GM12878 (cell line): ENCODE measurements around the gene TMEM127. TPM values are rescaled to one million over a fixed set of nuclear protein-coding genes. Genes with fewer than 3 reads are reported as not detected.

Experiments
- ATAC-seq: fragments of 200-7000 bp; cut with Tn5 transposase; 3 replicates; pipeline ENCODE4 v1.9.1; 2020; ENCODE audit warnings: mild to moderate bottlenecking, moderate library complexity
- BruUV-seq: library from RNA; stranded (reverse); fragments of 400-500 nt; replicated peaks from 2 replicates; lab custom pipeline; 2021; lab: Mats Ljungman, UMichigan
- CTCF ChIA-PET: fragments of 300-600 bp; sonication (Branson Sonifier 250); formaldehyde crosslinking; extraction: SDS; loops from one replicate; lab custom pipeline; 2021; ENCODE audit warnings: inconsistent platforms; lab: Yijun Ruan, JAX
- POLR2A ChIA-PET: fragments of 350-600 bp; formaldehyde crosslinking; extraction: SDS; loops from one replicate; lab custom pipeline; 2021; ENCODE audit warnings: inconsistent platforms; lab: Charles Lee
- RAD21 ChIA-PET: fragments of 300-600 bp; sonication (Branson Sonifier 250); formaldehyde crosslinking; loops from one replicate; lab custom pipeline; 2023; ENCODE audit warnings: antibody characterized with exemption; ENCODE audit not compliant: unreplicated experiment; lab: Charles Lee
- SMC1A ChIA-PET: fragments of 300-600 bp; sonication (Branson Sonifier 250); formaldehyde crosslinking; loops from one replicate; lab custom pipeline; 2023; ENCODE audit not compliant: unreplicated experiment, uncharacterized antibody; lab: Charles Lee
- DNase-seq: peaks from one replicate; pipeline ENCODE4 v3.0.0-alpha.2; 2011; ENCODE audit warnings: low read depth, low spot score
- FAIRE-seq: peaks from 3 replicates; lab custom pipeline; 2011; peaks lifted over from hg19 to GRCh38; lab: Jason Lieb, UNC
- H2AFZ ChIP-seq: 2 replicates; pipeline ENCODE4 v1.6.0; 2011; ENCODE audit warnings: low read depth, low read length, control low read depth; ENCODE audit not compliant: control insufficient read depth
- H3K27ac ChIP-seq: 2 replicates; pipeline ENCODE4 v1.5.1; 2011; ENCODE audit warnings: control low read depth; ENCODE audit not compliant: control insufficient read depth, insufficient read depth
- H3K27me3 ChIP-seq, 2 experiments: replicated peaks in 1 of 2; 2 replicates each; pipeline versions ENCODE4 v1.6.0 to v1.6.1; 2011; ENCODE audit warnings: low read length in 1 of 2; ENCODE audit not compliant: control insufficient read depth in 2 of 2, insufficient read depth in 2 of 2
- H3K36me3 ChIP-seq, 2 experiments: 2 replicates each; pipeline ENCODE4 v1.5.1; 2011; ENCODE audit warnings: low read length in 1 of 2; ENCODE audit not compliant: control insufficient read depth in 2 of 2, insufficient read depth in 2 of 2
- H3K4me1 ChIP-seq: 2 replicates; pipeline ENCODE4 v1.6.1; 2011; ENCODE audit warnings: mild to moderate bottlenecking, low read length, moderate library complexity, mixed read lengths; ENCODE audit not compliant: control insufficient read depth, insufficient read depth
- H3K4me2 ChIP-seq: 2 replicates; pipeline ENCODE4 v1.6.0; 2011; ENCODE audit warnings: control low read depth; ENCODE audit not compliant: control insufficient read depth, insufficient read depth
- H3K4me3 ChIP-seq: fragments of 200-600 bp; sonication (generic); 2 replicates; pipeline ENCODE4 v1.5.1; 2016
- H3K79me2 ChIP-seq: 2 replicates; pipeline ENCODE4 v1.6.0; 2011; ENCODE audit warnings: low read length; ENCODE audit not compliant: control insufficient read depth, insufficient read depth
- H3K9ac ChIP-seq: 2 replicates; pipeline ENCODE4 v1.8.0; 2011; ENCODE audit warnings: low read length, control low read depth, mixed read lengths; ENCODE audit not compliant: control insufficient read depth, insufficient read depth
- H3K9me3 ChIP-seq: replicated peaks from 3 replicates; pipeline ENCODE4 v1.5.1; 2011; ENCODE audit warnings: mild to moderate bottlenecking, low read length; ENCODE audit not compliant: control insufficient read depth, insufficient read depth
- H4K20me1 ChIP-seq: 2 replicates; pipeline ENCODE4 v1.6.0; 2011; ENCODE audit not compliant: control insufficient read depth, insufficient read depth
- ATF7 ChIP-seq: fragments of 450-650 bp; IDR thresholded peaks from 2 replicates; pipeline ENCODE4 v1.6.1; 2016; ENCODE audit warnings: low read depth, mild to moderate bottlenecking
- CBFB ChIP-seq: IDR thresholded peaks from 2 replicates; pipeline ENCODE4 v1.6.1; 2016; ENCODE audit warnings: antibody characterized with exemption, low read depth
- CBX5 ChIP-seq: sonication (generic); IDR thresholded peaks from 2 replicates; pipeline ENCODE4 v1.6.1; 2016; ENCODE audit warnings: low read depth, moderate library complexity, mild to moderate bottlenecking, inconsistent platforms
- KDM1A ChIP-seq: fragments of 200-600 bp; sonication (generic); IDR thresholded peaks from 2 replicates; pipeline ENCODE4 v1.6.1; 2016; ENCODE audit warnings: borderline replicate concordance
- MTA3 ChIP-seq: IDR thresholded peaks from 2 replicates; pipeline ENCODE4 v1.6.1; 2012; ENCODE audit warnings: low read length, inconsistent platforms, borderline replicate concordance
- NR2F1 ChIP-seq: fragments of 450-650 bp; conservative IDR thresholded peaks from 2 replicates; pipeline ENCODE4 v1.6.1; 2017; ENCODE audit warnings: mild to moderate bottlenecking
- PML ChIP-seq: IDR thresholded peaks from 2 replicates; pipeline ENCODE4 v1.6.1; 2012; ENCODE audit warnings: low read length, inconsistent platforms
- RELA ChIP-seq: fragments of 450-650 bp; IDR thresholded peaks from 2 replicates; pipeline ENCODE4 v1.8.0; 2014; ENCODE audit warnings: borderline replicate concordance; ENCODE audit not compliant: partially characterized antibody
- TAF1 ChIP-seq: IDR thresholded peaks from 2 replicates; pipeline ENCODE4 v1.6.1; 2011; ENCODE audit warnings: mild to moderate bottlenecking, low read depth, low read length, borderline replicate concordance
- YBX1 ChIP-seq: fragments of 450-650 bp; IDR thresholded peaks from 2 replicates; pipeline ENCODE4 v1.6.1; 2016; ENCODE audit warnings: antibody characterized with exemption
- YY1 ChIP-seq: IDR thresholded peaks from 2 replicates; pipeline ENCODE4 v1.6.1; 2011; ENCODE audit warnings: low read depth, mild to moderate bottlenecking, low read length
- ZBED1 ChIP-seq: IDR thresholded peaks from 2 replicates; pipeline ENCODE4 v1.6.1; 2016; ENCODE audit warnings: borderline replicate concordance
- whole genome bisulfite sequencing: methylation state at CpG from one replicate; pipeline ENCODE4 v1.1.6; 2016; ENCODE audit warnings: low lambda C conversion rate; ENCODE audit not compliant: insufficient replicate concordance, insufficient coverage; ENCODE audit errors: missing lambda C conversion rate; 5-methylcytosine and 5-hydroxymethylcytosine counted together
- in situ Hi-C: fragments of 300-500 bp; cut with MboI; formaldehyde crosslinking; loops from 9 replicates; pipeline ENCODE4 v1.14.3; 2018; ENCODE audit warnings: mixed read lengths
- intact Hi-C: fragments of 100-400 bp; cut with micrococcal nuclease; formaldehyde crosslinking; loops from one replicate; pipeline ENCODE4 v1.14.2; 2022; ENCODE audit not compliant: unreplicated experiment
- polyA plus RNA-seq, 11 experiments: library from polyadenylated mRNA; depleted of rRNA in 4 of 11; unstranded in 6 of 11; stranded (reverse) in 5 of 11; fragments of >200 nt; fragmentation: Nextera tagmentation in 4 of 11; fragmentation: Illumina TruSeq in 1 of 11; extraction: Ambion mirVana in 4 of 11; extraction: Trizol in 1 of 11; gene quantifications; 1 replicate in 1 of 11; 2 replicates in 10 of 11; pipeline versions ENCODE4 v1.2.1 to v1.2.3, GENCODE V29; 2011 to 2016; ENCODE audit warnings: inconsistent platforms in 2 of 11, missing spikeins in 2 of 11, low read depth in 1 of 11
- total RNA-seq, 4 experiments: library from RNA; depleted of rRNA in 3 of 4; stranded (reverse); fragments of >200 nt in 3 of 4; fragmentation: Illumina TruSeq in 1 of 4; extraction: Trizol in 1 of 4; gene quantifications; 2 replicates each; pipeline versions ENCODE4 v1.2.1 to v1.2.3, GENCODE V29; 2013 to 2021
- TF ChIP-seq, protein P1 (sequence below): fragments of 450-650 bp; IDR thresholded peaks from 2 replicates; pipeline ENCODE4 v1.6.1; 2014; ENCODE audit warnings: mild to moderate bottlenecking
- TF ChIP-seq, protein P2 (sequence below): IDR thresholded peaks from 2 replicates; pipeline ENCODE4 v1.6.1; 2011; ENCODE audit warnings: borderline replicate concordance, low read depth, mild to moderate bottlenecking, moderate library complexity, low read length; ENCODE audit not compliant: insufficient read depth, poor library complexity, severe bottlenecking
- TF ChIP-seq, protein P3 (sequence below): IDR thresholded peaks from 2 replicates; pipeline ENCODE4 v1.6.1; 2012; ENCODE audit warnings: low read depth, low read length, improper control_type of control experiment

Gene TMEM127
- total and polyA plus RNA-seq, 10 of the 15 experiments (the other 5 are each of a cell fraction or from before 2014, with no cell fraction given) = 2.6 to 27.2 (median 17.7) TPM

DNA sequence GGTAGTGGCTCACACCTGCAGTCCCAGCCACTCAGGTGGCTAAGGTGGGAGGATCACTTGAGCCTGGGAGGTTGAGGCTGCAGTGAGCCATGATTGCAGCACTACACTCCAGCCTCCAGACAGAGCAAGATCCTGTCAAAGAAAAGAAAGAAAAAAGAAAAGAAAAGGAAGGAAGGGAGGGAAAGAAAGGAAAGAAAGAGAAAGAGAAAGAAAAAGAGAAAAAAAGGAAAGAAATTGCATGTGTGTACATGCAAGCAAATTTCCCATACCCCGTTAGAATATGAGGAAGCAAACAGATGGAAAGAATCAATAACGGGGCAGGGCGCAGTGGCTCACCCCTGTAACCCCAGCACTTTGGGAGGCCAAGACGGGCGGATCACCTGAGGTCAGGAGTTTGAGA is 17.9 kb downstream of the TMEM127 start (continued):
- TF ChIP-seq, protein P1, sequence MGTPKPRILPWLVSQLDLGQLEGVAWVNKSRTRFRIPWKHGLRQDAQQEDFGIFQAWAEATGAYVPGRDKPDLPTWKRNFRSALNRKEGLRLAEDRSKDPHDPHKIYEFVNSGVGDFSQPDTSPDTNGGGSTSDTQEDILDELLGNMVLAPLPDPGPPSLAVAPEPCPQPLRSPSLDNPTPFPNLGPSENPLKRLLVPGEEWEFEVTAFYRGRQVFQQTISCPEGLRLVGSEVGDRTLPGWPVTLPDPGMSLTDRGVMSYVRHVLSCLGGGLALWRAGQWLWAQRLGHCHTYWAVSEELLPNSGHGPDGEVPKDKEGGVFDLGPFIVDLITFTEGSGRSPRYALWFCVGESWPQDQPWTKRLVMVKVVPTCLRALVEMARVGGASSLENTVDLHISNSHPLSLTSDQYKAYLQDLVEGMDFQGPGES = no peak
- TF ChIP-seq, protein P2, sequence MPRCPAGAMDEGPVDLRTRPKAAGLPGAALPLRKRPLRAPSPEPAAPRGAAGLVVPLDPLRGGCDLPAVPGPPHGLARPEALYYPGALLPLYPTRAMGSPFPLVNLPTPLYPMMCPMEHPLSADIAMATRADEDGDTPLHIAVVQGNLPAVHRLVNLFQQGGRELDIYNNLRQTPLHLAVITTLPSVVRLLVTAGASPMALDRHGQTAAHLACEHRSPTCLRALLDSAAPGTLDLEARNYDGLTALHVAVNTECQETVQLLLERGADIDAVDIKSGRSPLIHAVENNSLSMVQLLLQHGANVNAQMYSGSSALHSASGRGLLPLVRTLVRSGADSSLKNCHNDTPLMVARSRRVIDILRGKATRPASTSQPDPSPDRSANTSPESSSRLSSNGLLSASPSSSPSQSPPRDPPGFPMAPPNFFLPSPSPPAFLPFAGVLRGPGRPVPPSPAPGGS = no peak

DNA sequence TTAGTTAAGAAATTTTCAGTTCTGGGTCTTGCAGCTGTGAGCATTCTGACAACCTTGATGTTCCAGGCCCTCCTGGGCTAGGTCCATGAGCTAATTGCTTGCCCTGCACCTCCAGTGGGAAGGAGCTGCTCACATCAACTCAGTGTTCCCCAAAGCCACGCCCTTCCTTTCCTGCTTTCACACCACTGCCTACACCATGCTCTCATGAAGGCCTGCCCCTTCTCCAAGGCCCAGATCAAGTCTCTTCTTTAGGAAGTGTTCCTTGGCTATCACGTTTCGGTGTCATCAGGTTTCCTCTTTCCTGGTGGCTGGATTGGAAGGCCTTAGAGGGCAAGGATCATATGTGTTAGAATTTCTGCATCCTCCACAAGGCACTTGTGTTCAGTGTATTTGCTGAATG is 18.8 kb downstream of the TMEM127 start:
- FAIRE-seq = no peak
- POLR2A ChIA-PET = interaction anchor here (0.6 to 1.4 kb wide), 4 partner anchors 10 to 40 kb away, joined by 3 to 8 read pairs (median 6); no protein-coding TSS in a partner anchor
- TF ChIP-seq YY1 (no peak), PML (no peak), ZBED1 (no peak), KDM1A (no peak), MTA3 (no peak), CBX5 (no peak), NR2F1 (no peak), RELA (no peak), TAF1 (no peak), CBFB (no peak), YBX1 (no peak), ATF7 (no peak)
- TF ChIP-seq, protein P3, sequence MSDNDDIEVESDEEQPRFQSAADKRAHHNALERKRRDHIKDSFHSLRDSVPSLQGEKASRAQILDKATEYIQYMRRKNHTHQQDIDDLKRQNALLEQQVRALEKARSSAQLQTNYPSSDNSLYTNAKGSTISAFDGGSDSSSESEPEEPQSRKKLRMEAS = no peak
- TF ChIP-seq, all 136 proteins: peak for 0
- Histone ChIP-seq H2AFZ (no peak overlapping the region), H3K9me3 (no peaks in the 10 kb centered on the region), H3K4me2 (no peak overlapping the region), H3K27ac (no peak overlapping the region), H3K79me2 (no peaks in the 10 kb centered on the region), H3K36me3 (peaks cover 3% of the 10 kb centered on the region in 2 experiments; a peak in 2 of 4 replicates), H3K4me1 (peaks cover 20% of the 10 kb centered on the region), H3K4me3 (no peak overlapping the region), H4K20me1 (no peaks in the 10 kb centered on the region), H3K9ac (no peak overlapping the region), H3K27me3 (no peaks in the 10 kb centered on the region)
- SMC1A ChIA-PET = interaction anchor here (1.9 to 2.2 kb wide), 2 partner anchors 13 kb away, joined by 10 read pairs; no protein-coding TSS in a partner anchor
- intact Hi-C loops (no loop called here), in situ Hi-C loops (no loop called here)
- RAD21 ChIA-PET = interaction anchor here (1.2 kb wide), 1 partner anchor 14 kb away, joined by 3 read pairs; no protein-coding TSS in a partner anchor
- BruUV-seq = no TSS peak
- CTCF ChIA-PET = interaction anchor here (0.6 to 2.4 kb wide), 3 partner anchors 7 to 13 kb away, joined by 3 to 7 read pairs (median 4); no protein-coding TSS in a partner anchor
- no peak for ATAC-seq
- WGBS = 87% methylated on average over 3 of the region's 3 CpGs
- no peak for DNase-seq
